Lower leg skin (tissue), 4 donors: ENCODE data around the gene NPDC1. TPM values are rescaled to one million over a fixed set of nuclear protein-coding genes. Genes with fewer than 3 reads are reported as not detected.
"Not testable (repeated sequence)": the region's sequence is repeated elsewhere in the genome, so short reads cannot be mapped to it uniquely, and the experiment has no call there.

Experiments used
- DNase-seq, 2 donors: peaks; one replicate each; pipeline ENCODE4 v3.0.0-alpha.2; 2019; ENCODE audit warnings: low spot score in 2 of 2
- H3K4me3 ChIP-seq: fragments of 200-600 bp; sonication (generic); 2 replicates; pipeline ENCODE4 v1.5.1; 2017; ENCODE audit warnings: mild to moderate bottlenecking, low read depth; ENCODE audit not compliant: poor library complexity, severe bottlenecking
- CTCF ChIP-seq, 3 donors: fragments of 450-650 bp; IDR thresholded peaks; one replicate each; pipeline ENCODE4 v1.5.1; 2016; ENCODE audit warnings: antibody characterized with exemption in 3 of 3, mild to moderate bottlenecking in 3 of 3, moderate library complexity in 2 of 3
- POLR2A ChIP-seq, 2 donors: fragments of 450-650 bp; IDR thresholded peaks; one replicate each; pipeline ENCODE4 v1.6.1; 2016 to 2017; ENCODE audit warnings: antibody characterized with exemption in 2 of 2, mild to moderate bottlenecking in 1 of 2, moderate library complexity in 1 of 2
- WGBS, 2 donors: methylation state at CpG; one replicate each; pipeline ENCODE4 v1.1.5; 2018; 5-methylcytosine and 5-hydroxymethylcytosine counted together
- intact Hi-C: fragments of 100-400 bp; cut with DNase I; formaldehyde crosslinking; loops from one replicate; pipeline ENCODE4 v1.15.0; 2023; ENCODE audit warnings: low total_unique reads
- total RNA-seq, 4 donors: library from RNA; depleted of rRNA; stranded (reverse); fragments of >200 nt; gene quantifications; one replicate each; pipeline ENCODE4 v1.1.0, GENCODE V29; 2016

Gene NPDC1
- total RNA-seq, 4 donors from 2014 or later = 29.1 to 63.9 (median 56.1) TPM

DNA sequence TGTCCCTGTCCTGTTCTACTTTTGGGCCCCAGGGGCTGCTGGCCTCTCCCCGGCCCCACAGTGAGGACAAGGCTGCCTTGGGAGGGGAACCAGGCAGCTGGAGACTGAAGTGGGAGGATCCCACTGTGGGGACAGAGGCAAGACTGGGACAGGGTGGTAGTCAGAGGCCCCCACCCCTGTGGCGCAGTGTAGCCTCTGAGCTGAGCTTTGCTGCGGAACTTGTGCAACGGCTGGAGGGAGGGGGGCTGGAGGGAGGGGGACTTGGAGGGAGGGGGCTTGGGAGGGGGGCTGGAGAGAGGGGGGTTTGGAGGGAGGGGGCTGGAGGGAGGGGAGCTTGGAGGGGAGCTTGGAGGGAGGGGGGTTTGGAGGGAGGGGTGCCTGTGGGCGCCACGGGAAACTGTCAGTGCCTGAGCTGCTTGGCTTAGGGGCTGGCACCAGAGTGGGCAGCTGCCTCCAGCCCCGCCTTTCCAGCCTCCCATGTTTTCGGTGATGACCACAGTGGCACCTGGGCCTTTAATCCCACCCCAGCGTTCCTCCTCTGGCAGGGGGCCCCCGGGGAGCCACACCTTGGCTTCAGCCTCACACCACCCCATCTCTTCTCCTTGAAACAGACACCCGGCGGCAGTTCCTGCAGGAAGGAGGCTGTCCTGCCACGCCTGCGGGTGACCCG, 11.8 kb downstream of the NPDC1 start:
- intact Hi-C loops = loop anchor here (5.0 kb wide), 1 partner anchor 252 kb away; no protein-coding TSS in a partner anchor
- H3K4me3 ChIP-seq = no peak overlapping the region
- no peak for DNase-seq
- TF ChIP-seq POLR2A (IDR thresholded peaks at IDR 0.05) (no peak), CTCF (IDR thresholded peaks at IDR 0.05) (no peak)
- WGBS, 2 donors = 20 to 33% methylated on average over 12 of the region's 15 CpGs

- intact Hi-C loops = loop anchor here (5.0 kb wide), 1 partner anchor 251 kb away; no protein-coding TSS in a partner anchor
- not testable (repeated sequence) for H3K4me3 ChIP-seq, DNase-seq
- 87 to 90% methylated on average over 5 of the region's 5 CpGs for WGBS, 2 donors
These were observed 12.5 kb downstream of the NPDC1 start for GRCh38 chr9:137033481-137033880.

- DNase-seq = no peak
- WGBS, 2 donors = 71 to 83% methylated on average over 10 of the region's 10 CpGs
- H3K4me3 ChIP-seq = no peak overlapping the region
- intact Hi-C loops = loop anchor here (5.0 kb wide), 1 partner anchor 251 kb away; no protein-coding TSS in a partner anchor
- TF ChIP-seq CTCF (IDR thresholded peaks at IDR 0.05) (no peak), POLR2A (IDR thresholded peaks at IDR 0.05) (no peak)
These were observed 13.1 kb downstream of the NPDC1 start for GRCh38 chr9:137032858-137033257.

DNA sequence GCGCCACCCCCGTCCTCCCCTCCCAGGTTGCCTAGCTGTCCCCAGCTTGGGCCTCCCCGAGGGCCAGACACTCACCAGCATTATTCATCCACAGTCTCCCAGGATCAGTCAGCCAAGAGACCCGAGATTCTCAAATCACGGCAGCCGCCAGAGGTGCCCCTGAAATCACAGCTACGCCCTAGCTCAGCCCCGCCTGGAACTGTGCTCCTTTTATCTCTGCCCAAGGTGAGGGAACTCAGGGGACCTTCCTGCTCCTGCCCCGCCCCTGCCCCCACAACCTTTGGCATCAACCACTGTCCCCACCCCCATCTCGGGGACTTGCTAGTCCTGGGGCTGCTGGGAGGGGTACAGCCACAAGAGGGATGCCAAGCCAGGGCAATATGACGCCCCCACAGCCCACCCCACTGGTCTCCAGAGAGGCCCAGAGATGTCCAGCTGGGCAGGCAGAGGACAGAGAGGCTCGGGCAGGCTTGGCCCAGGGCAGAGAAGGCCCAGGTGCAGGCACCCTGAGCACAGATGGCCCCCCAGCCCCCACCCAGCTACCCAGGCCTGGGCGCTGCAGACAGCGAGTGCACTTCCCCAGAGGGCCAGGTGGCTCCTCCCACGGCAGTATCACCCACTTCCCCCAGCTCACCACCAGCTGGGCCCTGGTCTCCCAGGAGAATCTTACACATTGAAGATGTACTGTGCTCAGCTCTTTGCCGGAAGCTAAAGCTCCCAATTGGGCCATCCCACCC, 13.9 kb downstream of the NPDC1 start, which contains the start of gene FUT7:
Gene FUT7, minus strand, starts transcription at position 185 of the 737 bp plus-strand sequence. Its CDS starts 97 bp downstream, at position 88.
- DNase-seq = no peak
- TF ChIP-seq POLR2A (IDR thresholded peaks at IDR 0.05) (no peak), CTCF (IDR thresholded peaks at IDR 0.05) (no peak)
- no peak within 1 kb of the TSS for H3K4me3 ChIP-seq
- intact Hi-C loops = loop anchor here (5.0 kb wide), 1 partner anchor 250 kb away; no protein-coding TSS in a partner anchor
- 58 to 60% methylated on average over 15 of the region's 16 CpGs for WGBS, 2 donors

DNA sequence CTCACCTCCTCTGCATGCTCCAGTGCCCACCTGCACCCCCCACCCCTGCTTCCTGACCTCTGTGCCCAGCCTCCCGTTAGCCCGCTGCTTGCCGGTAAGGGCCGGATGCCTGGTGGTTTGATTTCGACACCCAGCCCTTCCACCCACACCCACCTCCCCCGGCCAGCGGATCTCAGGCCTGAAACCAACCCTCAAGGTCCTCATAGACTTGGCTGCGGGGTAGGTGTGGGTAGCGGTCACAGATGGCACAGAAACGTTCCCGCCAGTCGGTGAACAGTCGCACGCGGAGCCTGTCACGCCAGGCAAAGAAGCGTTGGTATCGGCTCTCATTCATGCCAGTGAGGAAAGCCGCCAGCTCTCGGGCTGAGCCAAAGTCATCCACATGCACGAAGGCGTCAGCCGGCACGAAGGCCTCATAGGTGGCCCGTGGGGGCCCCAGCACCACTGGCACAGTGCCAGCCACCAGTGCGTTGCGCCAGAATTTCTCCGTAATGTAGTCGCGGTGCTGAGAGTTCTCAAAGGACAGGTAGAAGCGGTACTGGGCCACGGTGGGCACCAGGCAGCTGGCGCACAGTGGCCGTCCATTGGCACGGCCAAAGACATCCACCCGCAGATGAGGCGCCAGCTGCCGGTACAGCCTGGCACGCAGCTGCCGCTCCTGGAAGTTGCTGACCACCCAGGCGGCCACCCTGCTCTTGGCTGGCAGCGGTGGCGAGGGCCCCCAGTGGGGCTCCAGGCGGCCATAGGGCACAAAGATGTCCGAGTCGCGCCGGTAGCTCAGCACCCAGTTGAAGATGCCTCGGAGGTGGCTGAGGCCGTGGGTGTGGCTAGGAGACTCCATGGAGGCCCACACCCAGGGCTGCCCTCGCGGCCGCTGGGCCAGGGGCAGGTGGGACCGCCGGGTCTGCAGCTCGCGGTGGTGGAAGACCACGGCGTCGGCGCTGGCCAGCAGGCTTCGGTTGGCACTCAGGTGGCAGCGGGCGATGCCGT, 15.1 kb downstream of the NPDC1 start:
- no peak overlapping the region for H3K4me3 ChIP-seq

More for the DNA sequence above, 15.1 kb downstream of the NPDC1 start:
- intact Hi-C loops = loop anchor here (5.0 kb wide), 1 partner anchor 249 kb away; no protein-coding TSS in a partner anchor
- 65 to 82% methylated on average over 29 to 63 of the region's 65 CpGs for WGBS, 2 donors
- no peak for TF ChIP-seq CTCF (IDR thresholded peaks at IDR 0.05)
- no peak for TF ChIP-seq POLR2A (IDR thresholded peaks at IDR 0.05)
- no peak for DNase-seq
